PC-3 (cell line): ENCODE measurements around the gene DNAJC4. TPM values are rescaled to one million over a fixed set of nuclear protein-coding genes. Genes with fewer than 3 reads are reported as not detected.

Source experiments
- ATAC-seq: fragments of 200-7000 bp; cut with Tn5 transposase; 2 replicates; pipeline ENCODE4 v1.9.1; 2020; ENCODE audit warnings: mild to moderate bottlenecking, moderate library complexity
- BruUV-seq: library from RNA; stranded (reverse); fragments of 400-500 nt; replicated peaks from 2 replicates; lab custom pipeline; 2021; lab: Mats Ljungman, UMichigan
- CTCF ChIA-PET: fragments of 300-600 bp; sonication (Branson Sonifier 250); formaldehyde crosslinking; loops from one replicate; lab custom pipeline; 2022; ENCODE audit warnings: antibody characterized with exemption; lab: Charles Lee
- POLR2A ChIA-PET: fragments of 300-600 bp; sonication (Branson Sonifier 250); formaldehyde crosslinking; loops from one replicate; lab custom pipeline; 2022; ENCODE audit warnings: antibody characterized with exemption; ENCODE audit not compliant: unreplicated experiment; lab: Charles Lee
- DNase-seq: peaks from one replicate; pipeline ENCODE4 v3.0.0-alpha.2; 2015
- H2AFZ ChIP-seq: fragments of 300-600 bp; sonication (generic); 2 replicates; pipeline ENCODE4 v1.6.0; 2016; ENCODE audit warnings: antibody characterized with exemption, low read length
- H3F3A ChIP-seq: fragments of 300-600 bp; sonication (generic); one replicate; pipeline ENCODE4 v1.6.0; 2017; ENCODE audit warnings: antibody characterized with exemption, low read length, control low read depth, mild to moderate bottlenecking; ENCODE audit not compliant: unreplicated experiment
- H3K27ac ChIP-seq: fragments of 300-600 bp; sonication (generic); 2 replicates; pipeline ENCODE4 v1.5.1; 2016; ENCODE audit warnings: mild to moderate bottlenecking, low read length
- H3K27me3 ChIP-seq: fragments of 300-600 bp; sonication (generic); 2 replicates; pipeline ENCODE4 v1.6.1; 2016; ENCODE audit warnings: low read length, mixed read lengths
- H3K36me3 ChIP-seq: fragments of 300-600 bp; sonication (generic); 2 replicates; pipeline ENCODE4 v1.6.1; 2016; ENCODE audit warnings: low read depth, mixed run types, low read length, mixed read lengths
- H3K4me1 ChIP-seq: fragments of 300-600 bp; sonication (generic); 2 replicates; pipeline ENCODE4 v1.5.1; 2016; ENCODE audit warnings: low read length; ENCODE audit not compliant: insufficient read depth
- H3K4me2 ChIP-seq: fragments of 300-600 bp; sonication (generic); 2 replicates; pipeline ENCODE4 v1.6.0; 2016; ENCODE audit warnings: low read length
- H3K4me3 ChIP-seq: fragments of 300-600 bp; sonication (generic); 2 replicates; pipeline ENCODE4 v1.5.1; 2016; ENCODE audit warnings: mild to moderate bottlenecking, low read length, mixed read lengths
- H3K79me2 ChIP-seq: fragments of 300-600 bp; sonication (generic); 2 replicates; pipeline ENCODE4 v1.6.1; 2017; ENCODE audit warnings: low read length, mixed read lengths
- H3K9ac ChIP-seq: fragments of 300-600 bp; sonication (generic); 2 replicates; pipeline ENCODE4 v1.6.0; 2016; ENCODE audit warnings: mild to moderate bottlenecking, low read length
- H3K9me2 ChIP-seq: fragments of 300-600 bp; sonication (generic); replicated peaks from 2 replicates; pipeline ENCODE4 v1.6.1; 2016; ENCODE audit warnings: mixed run types, low read length, mixed read lengths
- H3K9me3 ChIP-seq: fragments of 300-600 bp; sonication (generic); 2 replicates; pipeline ENCODE4 v1.6.1; 2016; ENCODE audit warnings: low read length, mixed read lengths
- H4K20me1 ChIP-seq: fragments of 300-600 bp; sonication (generic); 2 replicates; pipeline ENCODE4 v1.6.1; 2016; ENCODE audit warnings: low read length, mixed read lengths
- EZH2 ChIP-seq: fragments of 300-600 bp; sonication (generic); IDR thresholded peaks from one replicate; pipeline ENCODE4 v1.6.1; 2017; ENCODE audit warnings: antibody characterized with exemption, mild to moderate bottlenecking, low read length; ENCODE audit not compliant: unreplicated experiment
- EZH2phosphoT487 ChIP-seq: fragments of 300-600 bp; sonication (generic); IDR thresholded peaks from 2 replicates; pipeline ENCODE4 v1.6.1; 2018; ENCODE audit warnings: mild to moderate bottlenecking, antibody characterized with exemption, low read length, borderline replicate concordance
- intact Hi-C: fragments of 100-400 bp; cut with micrococcal nuclease; formaldehyde crosslinking; loops from 2 replicates; pipeline ENCODE4 v1.9.0; 2023
- total RNA-seq: library from RNA; depleted of rRNA; stranded (reverse); fragments of >200 nt; gene quantifications from 2 replicates; pipeline ENCODE4 v1.2.3, GENCODE V29; 2014
- TF ChIP-seq, protein P1 (sequence below): fragments of 300-600 bp; sonication (generic); conservative IDR thresholded peaks from 2 replicates; pipeline ENCODE4 v1.5.1; 2017; ENCODE audit warnings: antibody characterized with exemption, low read depth, mild to moderate bottlenecking, low read length

DNAJC4 gene
- total RNA-seq, 1 experiment from 2014 or later: 25.4 TPM

DNA sequence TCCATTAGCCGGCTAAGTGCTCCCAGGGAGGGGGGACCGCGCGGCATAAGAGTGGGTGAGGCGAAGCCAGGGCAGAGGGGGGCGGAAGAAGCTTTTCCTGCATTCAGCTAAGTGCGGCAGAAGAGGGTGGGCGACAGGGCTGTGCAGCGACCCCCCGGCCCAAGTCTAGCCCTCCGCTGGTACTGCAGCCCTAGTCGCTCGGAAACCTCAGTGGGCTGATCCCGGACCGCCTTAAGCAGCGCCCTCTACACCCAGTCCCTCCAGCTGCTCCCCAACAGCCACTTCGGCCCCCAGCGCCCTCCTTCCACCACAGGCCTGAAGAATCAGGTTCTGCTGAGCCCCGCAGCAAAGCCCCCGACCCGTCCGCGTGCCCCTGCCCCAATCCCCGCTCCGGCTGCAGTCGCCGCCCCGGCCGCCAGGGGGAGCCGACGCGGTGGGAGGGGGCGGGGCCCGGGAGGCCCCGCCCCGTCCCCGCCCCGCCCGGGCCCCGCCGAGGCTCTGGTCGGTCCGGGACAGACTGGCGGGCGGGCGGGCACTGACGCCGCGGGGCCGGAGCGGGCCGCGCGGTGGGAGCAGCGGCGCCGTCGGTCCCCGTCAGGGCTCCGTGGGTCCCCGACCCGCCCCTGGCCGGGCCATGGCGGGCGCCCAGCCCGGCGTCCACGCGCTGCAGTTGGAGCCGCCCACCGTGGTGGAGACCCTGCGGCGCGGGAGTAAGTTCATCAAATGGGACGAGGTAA, 20.8 kb downstream of the DNAJC4 start, which contains the start of gene PLCB3:
PLCB3 (plus strand) TSS at position 515 of the 737 bp plus-strand sequence; CDS start at position 635, 120 bp downstream.
- ChIA-PET CTCF (interaction anchor here (1.2 to 1.3 kb wide), 2 partner anchors 53 to 104 kb away, joined by 3 to 5 read pairs; no protein-coding TSS in a partner anchor), POLR2A (interaction anchor here (0.7 kb wide), 1 partner anchor 44 kb away, joined by 4 read pairs; no protein-coding TSS in a partner anchor)
- Histone ChIP-seq H3K9me3 (no peaks in the 10 kb centered on the region), H3K4me3 (peak within 1 kb of the TSS; percentile 85), H2AFZ (peak within 1 kb of the TSS; percentile 93), H3K9me2 (no peaks in the 10 kb centered on the region), H3K27ac (no peak within 1 kb of the TSS), H3K27me3 (no peaks in the 10 kb centered on the region), H3F3A (no peaks in the 10 kb centered on the region), H3K4me2 (peak within 1 kb of the TSS; percentile 98), H4K20me1 (no peaks in the 10 kb centered on the region; the same call in 1 of the 2 replicates), H3K36me3 (peaks cover 15% of the 10 kb centered on the region), H3K79me2 (peaks cover 27% of the 10 kb centered on the region), H3K9ac (peak within 1 kb of the TSS; percentile 79), H3K4me1 (peaks cover 30% of the 10 kb centered on the region)
- DNase-seq (peak; percentile 74), ATAC-seq (peak; percentile 49)
- intact Hi-C loops: loop anchor here (1.0 kb wide), 1 partner anchor 47 kb away; no protein-coding TSS in a partner anchor
- no TSS peak for BruUV-seq
- TF ChIP-seq, protein P1, sequence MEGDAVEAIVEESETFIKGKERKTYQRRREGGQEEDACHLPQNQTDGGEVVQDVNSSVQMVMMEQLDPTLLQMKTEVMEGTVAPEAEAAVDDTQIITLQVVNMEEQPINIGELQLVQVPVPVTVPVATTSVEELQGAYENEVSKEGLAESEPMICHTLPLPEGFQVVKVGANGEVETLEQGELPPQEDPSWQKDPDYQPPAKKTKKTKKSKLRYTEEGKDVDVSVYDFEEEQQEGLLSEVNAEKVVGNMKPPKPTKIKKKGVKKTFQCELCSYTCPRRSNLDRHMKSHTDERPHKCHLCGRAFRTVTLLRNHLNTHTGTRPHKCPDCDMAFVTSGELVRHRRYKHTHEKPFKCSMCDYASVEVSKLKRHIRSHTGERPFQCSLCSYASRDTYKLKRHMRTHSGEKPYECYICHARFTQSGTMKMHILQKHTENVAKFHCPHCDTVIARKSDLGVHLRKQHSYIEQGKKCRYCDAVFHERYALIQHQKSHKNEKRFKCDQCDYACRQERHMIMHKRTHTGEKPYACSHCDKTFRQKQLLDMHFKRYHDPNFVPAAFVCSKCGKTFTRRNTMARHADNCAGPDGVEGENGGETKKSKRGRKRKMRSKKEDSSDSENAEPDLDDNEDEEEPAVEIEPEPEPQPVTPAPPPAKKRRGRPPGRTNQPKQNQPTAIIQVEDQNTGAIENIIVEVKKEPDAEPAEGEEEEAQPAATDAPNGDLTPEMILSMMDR: peak; percentile 72
- TF ChIP-seq EZH2phosphoT487 (no peak), EZH2 (no peak)

DNA sequence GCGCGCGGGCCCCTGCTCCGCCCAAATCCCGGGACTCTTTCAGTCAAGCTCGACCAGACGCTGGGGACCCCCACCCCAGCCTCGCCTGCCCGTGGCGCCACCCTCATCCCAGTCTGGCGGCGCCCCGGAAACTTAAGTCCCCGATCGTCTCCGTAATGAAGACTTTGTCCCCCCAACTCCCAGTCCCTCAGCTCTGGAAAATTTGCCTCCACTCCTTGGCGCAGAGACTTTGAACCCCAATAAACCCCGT, 21.3 kb downstream of the DNAJC4 start:
- Histone ChIP-seq H3K9ac (peak overlapping the region; percentile 79), H3K4me2 (peak overlapping the region; percentile 98), H3K79me2 (peaks cover 25% of the 10 kb centered on the region), H3F3A (no peaks in the 10 kb centered on the region), H3K9me2 (no peaks in the 10 kb centered on the region), H3K27ac (no peak overlapping the region), H3K4me3 (peak overlapping the region; percentile 85), H3K9me3 (no peaks in the 10 kb centered on the region), H3K27me3 (no peaks in the 10 kb centered on the region), H4K20me1 (no peaks in the 10 kb centered on the region; the same call in 1 of the 2 replicates), H3K4me1 (peaks cover 35% of the 10 kb centered on the region), H2AFZ (peak overlapping the region; percentile 68), H3K36me3 (peaks cover 20% of the 10 kb centered on the region)
- intact Hi-C loops: loop anchor here (1.0 kb wide), 1 partner anchor 47 kb away; no protein-coding TSS in a partner anchor
- no TSS peak for BruUV-seq
- ChIA-PET CTCF (interaction anchor here (0.6 to 1.3 kb wide), 6 partner anchors 9 to 103 kb away, joined by 3 to 11 read pairs (median 6); no protein-coding TSS in a partner anchor), POLR2A (interaction anchor here (0.7 kb wide), 1 partner anchor 44 kb away, joined by 4 read pairs; no protein-coding TSS in a partner anchor)
- ATAC-seq: no peak
- DNase-seq: no peak
- TF ChIP-seq EZH2: no peak
- no peak for TF ChIP-seq EZH2phosphoT487

DNA sequence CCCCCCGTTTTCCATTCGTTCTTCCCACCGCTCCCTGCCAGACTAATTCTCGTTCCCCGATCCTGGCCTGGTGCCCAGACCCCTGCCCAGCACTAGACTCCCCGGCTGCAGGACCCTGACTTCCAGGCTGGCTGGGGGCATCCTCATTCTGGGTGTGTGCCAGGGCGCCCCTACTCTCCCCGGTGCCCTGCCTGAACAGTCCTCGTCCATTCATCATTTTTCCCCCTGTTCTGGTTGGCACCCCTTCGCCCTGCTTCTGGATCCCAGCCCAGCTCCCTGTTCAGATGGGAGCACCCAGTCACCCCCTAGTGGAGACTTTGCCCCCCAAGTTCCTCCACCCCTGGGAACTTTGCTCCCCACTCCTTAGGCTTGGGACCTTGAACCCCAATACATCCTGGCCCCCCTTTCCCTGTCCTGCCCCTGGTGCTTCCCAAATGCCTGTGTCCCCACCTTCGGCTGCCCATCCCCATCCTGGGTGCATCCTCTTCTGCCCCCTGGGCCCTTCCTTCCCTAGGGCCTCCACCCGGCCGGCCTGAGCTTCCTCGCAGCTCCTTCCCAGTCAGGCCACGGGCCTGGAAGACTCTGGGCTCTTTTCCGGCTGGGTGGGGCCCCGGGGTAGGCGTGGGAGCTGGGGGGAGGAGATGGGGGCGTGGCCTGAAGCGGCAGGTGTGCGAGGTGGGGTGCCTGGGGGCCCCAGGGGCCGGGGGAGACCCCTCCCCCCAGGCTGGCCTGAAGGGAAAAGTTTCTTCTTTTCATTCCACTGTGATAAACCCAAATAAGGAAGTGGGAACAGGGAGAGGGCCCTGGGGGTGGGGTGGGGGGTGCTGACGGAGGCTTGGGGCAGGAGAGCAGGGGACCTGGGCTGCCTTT, 21.9 kb downstream of the DNAJC4 start:
- intact Hi-C loops: no loop called here
- Histone ChIP-seq H3F3A (no peaks in the 10 kb centered on the region), H3K27ac (no peak overlapping the region), H3K27me3 (no peaks in the 10 kb centered on the region), H3K9me3 (no peaks in the 10 kb centered on the region), H3K9me2 (no peaks in the 10 kb centered on the region), H3K4me3 (peak overlapping the region; percentile 85), H4K20me1 (no peaks in the 10 kb centered on the region; the same call in 1 of the 2 replicates), H3K4me2 (peak overlapping the region; percentile 98), H3K36me3 (peaks cover 21% of the 10 kb centered on the region), H3K4me1 (peaks cover 31% of the 10 kb centered on the region), H3K79me2 (peaks cover 25% of the 10 kb centered on the region), H2AFZ (peak overlapping the region; percentile 68), H3K9ac (peak overlapping the region; percentile 79)
- ChIA-PET POLR2A (interaction anchor here (0.6 to 0.7 kb wide), 2 partner anchors 43 to 63 kb away, joined by 3 to 4 read pairs; no protein-coding TSS in a partner anchor), CTCF (interaction anchor here (0.6 to 1.3 kb wide), 12 partner anchors 8 to 103 kb away, joined by 3 to 11 read pairs (median 4); partner anchors contain the start of genes FKBP2 and GPR137)
- TF ChIP-seq EZH2: no peak
- TF ChIP-seq, protein P1: peak; percentile 64
- BruUV-seq: TSS peak; percentile 4
- peak; percentile 77 for DNase-seq
- ATAC-seq: peak; percentile 45
